ENCODE results near the gene LRRTM3. TPM values are rescaled to one million over a fixed set of nuclear protein-coding genes. Genes with fewer than 3 reads are reported as not detected.

LRRTM3 gene
- total and polyA plus RNA-seq, 4 donors, result 0.02 to 0.68 (median 0.06) TPM; not detected in 1

- no peak overlapping the region for H3K27ac ChIP-seq (ENCODE audit: low read depth in 1 of 2, low read length in 1 of 2)
- WGBS, 2 donors, result 82 to 94% methylated on average over 6 of the region's 6 CpGs
- no peak for ATAC-seq (ENCODE audit: insufficient read depth, low FRiP score)
Measured at GRCh38 chr10:67141300-67141699, 215.5 kb downstream of the LRRTM3 start.

GRCh38 chr10:67144530-67144929 is 218.7 kb downstream of the LRRTM3 start:
- Histone ChIP-seq H3K9me3 (ENCODE audit: control insufficient read depth in 4 of 4, insufficient read depth in 3 of 4, low read length in 3 of 4) (no peaks in the 10 kb centered on the region), H3K27me3 (ENCODE audit: control insufficient read depth in 3 of 3, insufficient read depth in 3 of 3, low read length in 2 of 3) (no peaks in the 10 kb centered on the region), H3K27ac (ENCODE audit: low read depth in 1 of 2, low read length in 1 of 2) (no peak overlapping the region), H3K4me1 (ENCODE audit: control insufficient read depth in 5 of 5, insufficient read depth in 5 of 5, low read length in 5 of 5) (peaks cover 0 to 3% (median 0%) of the 10 kb centered on the region in 5 donors), H3K9ac (ENCODE audit: insufficient read depth in 1 of 2, low read length in 2 of 2) (no peak overlapping the region), H3K36me3 (ENCODE audit: control insufficient read depth in 4 of 4, insufficient read depth in 4 of 4, low read length in 4 of 4) (no peaks in the 10 kb centered on the region), H3K4me3 (no peak overlapping the region)
- ATAC-seq (ENCODE audit: insufficient read depth, low FRiP score), result no peak
- WGBS, 2 donors, result 52 to 99% methylated on average over 1 of the region's 1 CpG
- TF ChIP-seq, protein P1, sequence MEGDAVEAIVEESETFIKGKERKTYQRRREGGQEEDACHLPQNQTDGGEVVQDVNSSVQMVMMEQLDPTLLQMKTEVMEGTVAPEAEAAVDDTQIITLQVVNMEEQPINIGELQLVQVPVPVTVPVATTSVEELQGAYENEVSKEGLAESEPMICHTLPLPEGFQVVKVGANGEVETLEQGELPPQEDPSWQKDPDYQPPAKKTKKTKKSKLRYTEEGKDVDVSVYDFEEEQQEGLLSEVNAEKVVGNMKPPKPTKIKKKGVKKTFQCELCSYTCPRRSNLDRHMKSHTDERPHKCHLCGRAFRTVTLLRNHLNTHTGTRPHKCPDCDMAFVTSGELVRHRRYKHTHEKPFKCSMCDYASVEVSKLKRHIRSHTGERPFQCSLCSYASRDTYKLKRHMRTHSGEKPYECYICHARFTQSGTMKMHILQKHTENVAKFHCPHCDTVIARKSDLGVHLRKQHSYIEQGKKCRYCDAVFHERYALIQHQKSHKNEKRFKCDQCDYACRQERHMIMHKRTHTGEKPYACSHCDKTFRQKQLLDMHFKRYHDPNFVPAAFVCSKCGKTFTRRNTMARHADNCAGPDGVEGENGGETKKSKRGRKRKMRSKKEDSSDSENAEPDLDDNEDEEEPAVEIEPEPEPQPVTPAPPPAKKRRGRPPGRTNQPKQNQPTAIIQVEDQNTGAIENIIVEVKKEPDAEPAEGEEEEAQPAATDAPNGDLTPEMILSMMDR (IDR thresholded peaks at IDR 0.05; ENCODE audit: control extremely low read depth, extremely low read depth), result no peak
- no peak for DNase-seq

More at GRCh38 chr10:67141300-67141699, 215.5 kb downstream of the LRRTM3 start:
- Histone ChIP-seq H3K36me3 (ENCODE audit: control insufficient read depth in 4 of 4, insufficient read depth in 4 of 4, low read length in 4 of 4) (no peaks in the 10 kb centered on the region), H3K9me3 (ENCODE audit: control insufficient read depth in 4 of 4, insufficient read depth in 3 of 4, low read length in 3 of 4) (no peaks in the 10 kb centered on the region), H3K4me3 (no peak overlapping the region), H3K27me3 (ENCODE audit: control insufficient read depth in 3 of 3, insufficient read depth in 3 of 3, low read length in 2 of 3) (no peaks in the 10 kb centered on the region), H3K9ac (ENCODE audit: insufficient read depth in 1 of 2, low read length in 2 of 2) (no peak overlapping the region), H3K4me1 (ENCODE audit: control insufficient read depth in 5 of 5, insufficient read depth in 5 of 5, low read length in 5 of 5) (peaks cover 0 to 3% (median 0%) of the 10 kb centered on the region in 5 donors)
- TF ChIP-seq, protein P1 (IDR thresholded peaks at IDR 0.05; ENCODE audit: control extremely low read depth, extremely low read depth), result no peak
- no peak for DNase-seq
